ENCODE results near the gene INPP5A.
"Not testable (repeated sequence)": the region's sequence is repeated elsewhere in the genome, so short reads cannot be mapped to it uniquely, and the experiment has no call there.

Gene INPP5A

DNA sequence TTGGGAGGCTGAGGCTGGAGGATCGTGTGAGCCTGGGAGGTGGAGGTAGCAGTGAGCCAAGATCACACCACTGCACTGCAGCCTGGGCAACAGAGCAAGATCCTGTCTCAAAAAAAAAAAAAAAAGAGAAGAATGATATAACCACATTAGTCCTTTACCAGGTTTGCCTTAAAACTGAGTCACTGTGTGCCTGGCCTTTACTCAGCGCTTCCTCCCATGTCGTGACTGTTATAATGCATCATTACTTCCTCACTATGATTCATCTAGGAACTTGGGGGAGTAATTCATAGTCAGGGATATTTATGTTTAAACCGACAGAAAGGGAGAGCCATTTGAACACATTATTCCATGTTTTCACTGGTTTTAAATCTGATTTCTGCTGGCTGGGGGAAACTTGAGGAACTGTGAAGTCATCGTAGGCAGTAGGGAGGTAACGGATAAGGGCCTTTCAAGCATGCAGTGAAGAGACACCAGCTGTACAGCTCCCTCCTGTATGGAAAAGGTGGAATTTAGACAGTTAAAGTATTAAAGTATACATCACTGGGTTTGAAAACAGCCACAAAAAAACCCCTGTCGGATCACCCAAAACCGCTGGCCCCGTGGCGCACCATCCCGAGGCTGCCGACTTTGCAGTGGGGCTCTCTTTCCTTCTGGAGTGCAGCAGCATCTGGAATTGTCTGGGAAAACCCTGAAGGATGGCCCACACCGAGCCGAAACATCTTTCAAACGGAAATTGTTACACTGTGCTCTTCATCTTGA lies 128.5 kb downstream of the INPP5A start:
- no peak for FAIRE-seq

GRCh38 chr10:132666705-132667341 lies 129.2 kb downstream of the INPP5A start:
- FAIRE-seq, result no peak

DNA sequence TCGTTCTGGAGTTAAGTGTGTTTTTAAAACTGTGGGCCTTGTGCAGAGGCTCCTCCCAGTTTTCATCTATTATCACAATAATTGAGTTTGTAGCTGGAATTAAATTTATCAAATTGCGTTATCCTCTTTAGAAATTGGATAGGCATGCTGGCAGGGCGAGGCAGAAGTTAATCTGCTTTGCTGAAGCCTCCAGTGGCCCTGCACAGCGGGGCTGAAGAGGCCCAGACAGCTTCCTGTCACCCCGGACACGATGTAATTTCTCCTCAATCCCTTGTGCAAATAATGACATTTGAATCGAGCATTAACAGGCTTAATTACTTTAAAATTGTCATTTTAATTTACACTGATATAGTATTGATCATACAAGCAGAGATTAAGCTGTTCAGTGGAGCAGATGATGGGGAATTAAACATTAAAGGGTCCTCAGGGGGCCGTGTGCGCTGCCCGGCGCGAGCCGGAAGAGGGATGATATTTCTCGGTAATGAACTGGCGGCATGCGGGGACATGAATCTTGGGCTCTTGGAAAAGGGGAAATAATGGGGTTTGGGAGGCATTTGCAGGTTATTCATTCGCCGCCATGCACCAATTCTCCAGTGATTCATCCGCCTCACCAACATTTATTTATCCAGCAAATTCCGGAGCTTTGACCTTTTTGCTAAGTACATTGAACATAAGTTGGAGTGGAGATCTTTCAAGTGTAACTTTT lies 129.9 kb downstream of the INPP5A start:
- no peak for FAIRE-seq

GRCh38 chr10:132668048-132668394 lies 130.4 kb downstream of the INPP5A start:
- no peak for FAIRE-seq

DNA sequence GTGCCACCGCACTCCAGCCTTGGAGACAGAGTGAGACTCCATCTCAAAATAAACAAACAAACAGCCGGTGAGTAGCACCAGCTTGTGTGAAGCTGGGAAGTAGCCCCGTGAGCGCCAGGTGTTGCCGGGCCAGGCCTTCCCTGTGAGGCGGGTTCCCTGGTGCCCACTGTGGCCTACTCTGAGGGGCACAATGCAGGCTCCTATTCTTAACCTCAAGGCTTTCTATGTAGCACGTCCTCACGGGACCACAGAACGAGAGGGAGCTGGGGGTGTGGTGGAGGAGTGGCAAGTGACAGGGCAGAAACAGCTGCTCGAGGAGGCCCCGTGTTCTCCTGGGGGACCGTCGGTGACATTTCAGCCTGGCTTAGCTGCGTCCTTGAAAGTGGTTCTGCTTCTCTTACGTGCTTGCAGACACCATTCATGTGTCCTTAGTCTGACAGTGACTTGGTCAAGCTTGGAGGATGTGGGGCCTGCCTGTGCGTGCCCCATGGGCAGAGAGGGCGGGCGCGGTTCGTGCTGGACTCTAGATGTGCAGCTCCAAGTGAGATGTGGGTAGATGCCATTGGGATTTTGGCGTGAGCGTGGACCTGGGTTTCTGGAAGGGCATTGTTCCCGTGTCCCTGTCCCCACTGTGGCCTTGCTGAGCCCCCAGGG lies 131.7 kb downstream of the INPP5A start:
- FAIRE-seq, result no peak

- no peak for FAIRE-seq
These were observed 133.1 kb downstream of the INPP5A start for GRCh38 chr10:132670546-132671227.

- FAIRE-seq, result no peak
These were observed 133.9 kb downstream of the INPP5A start for GRCh38 chr10:132671228-132672154.

GRCh38 chr10:132673746-132674145 lies 136.2 kb downstream of the INPP5A start:
- FAIRE-seq, result not testable (repeated sequence)

- no peak for FAIRE-seq
These were observed 136.7 kb downstream of the INPP5A start for GRCh38 chr10:132674311-132674710.

- FAIRE-seq, result no peak
These were observed 137.6 kb downstream of the INPP5A start for GRCh38 chr10:132675031-132675740.

DNA sequence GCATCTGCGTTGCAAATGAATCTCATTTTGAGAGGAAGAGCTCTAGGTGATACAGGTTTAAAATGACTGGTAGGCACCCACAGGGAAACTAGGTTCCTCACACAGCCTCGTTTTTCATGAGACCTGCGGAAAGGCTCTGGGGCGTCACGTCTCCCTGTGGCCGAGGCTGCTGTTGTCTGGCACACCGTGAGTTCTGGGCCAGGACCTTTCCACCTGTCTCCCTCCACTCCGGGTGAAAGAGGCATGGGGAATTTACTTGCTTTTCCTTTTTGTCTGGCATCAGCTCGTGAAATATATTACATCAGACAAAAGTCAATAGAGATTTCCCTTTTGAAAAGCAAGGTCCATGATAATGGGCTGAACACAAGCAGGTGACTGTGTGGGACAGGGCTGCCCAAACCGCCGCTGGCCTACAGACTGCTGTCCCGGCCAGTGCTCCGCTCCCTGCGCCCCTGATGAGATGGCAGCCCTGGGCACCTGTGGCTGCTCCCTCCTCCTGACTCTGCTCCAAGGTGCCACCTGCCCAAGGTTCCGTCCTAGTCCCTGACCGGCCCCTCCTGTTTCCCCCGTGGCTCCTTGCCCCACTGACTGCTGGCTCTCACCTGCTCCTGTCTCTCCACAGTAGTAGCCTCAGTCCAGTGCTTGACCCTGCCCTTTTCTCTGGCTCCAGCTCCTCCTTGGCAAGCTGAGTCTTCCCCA lies 138.8 kb downstream of the INPP5A start:
- no peak for FAIRE-seq

GRCh38 chr10:132677096-132677472 lies 139.5 kb downstream of the INPP5A start:
- no peak for FAIRE-seq

- no peak for FAIRE-seq
These were observed 140.1 kb downstream of the INPP5A start for GRCh38 chr10:132677473-132678227.

GRCh38 chr10:132678436-132679216 lies 141.0 kb downstream of the INPP5A start:
- FAIRE-seq, result no peak

DNA sequence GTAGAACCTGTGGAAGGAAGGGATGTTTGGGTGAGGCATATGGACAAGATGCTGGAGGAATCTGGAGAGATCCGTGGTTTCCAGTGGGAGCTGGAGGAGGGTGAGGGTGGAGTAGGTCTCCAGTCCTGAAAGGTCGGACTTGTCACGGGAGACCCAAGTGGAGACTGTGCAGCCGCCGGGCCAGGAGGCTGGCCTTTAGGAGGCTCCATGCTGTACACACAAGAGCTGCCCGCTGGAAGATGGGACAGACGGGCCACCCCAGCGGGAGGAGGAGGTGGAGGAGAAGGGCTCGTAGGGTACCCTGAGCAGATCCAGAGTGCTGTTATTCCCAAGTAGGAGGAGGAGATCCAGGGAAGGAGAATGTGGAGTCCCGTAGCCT lies 141.6 kb downstream of the INPP5A start:
- no peak for FAIRE-seq

GRCh38 chr10:132679640-132680039 lies 142.1 kb downstream of the INPP5A start:
- no peak for FAIRE-seq

GRCh38 chr10:132680741-132681140 lies 143.2 kb downstream of the INPP5A start:
- not testable (repeated sequence) for FAIRE-seq

DNA sequence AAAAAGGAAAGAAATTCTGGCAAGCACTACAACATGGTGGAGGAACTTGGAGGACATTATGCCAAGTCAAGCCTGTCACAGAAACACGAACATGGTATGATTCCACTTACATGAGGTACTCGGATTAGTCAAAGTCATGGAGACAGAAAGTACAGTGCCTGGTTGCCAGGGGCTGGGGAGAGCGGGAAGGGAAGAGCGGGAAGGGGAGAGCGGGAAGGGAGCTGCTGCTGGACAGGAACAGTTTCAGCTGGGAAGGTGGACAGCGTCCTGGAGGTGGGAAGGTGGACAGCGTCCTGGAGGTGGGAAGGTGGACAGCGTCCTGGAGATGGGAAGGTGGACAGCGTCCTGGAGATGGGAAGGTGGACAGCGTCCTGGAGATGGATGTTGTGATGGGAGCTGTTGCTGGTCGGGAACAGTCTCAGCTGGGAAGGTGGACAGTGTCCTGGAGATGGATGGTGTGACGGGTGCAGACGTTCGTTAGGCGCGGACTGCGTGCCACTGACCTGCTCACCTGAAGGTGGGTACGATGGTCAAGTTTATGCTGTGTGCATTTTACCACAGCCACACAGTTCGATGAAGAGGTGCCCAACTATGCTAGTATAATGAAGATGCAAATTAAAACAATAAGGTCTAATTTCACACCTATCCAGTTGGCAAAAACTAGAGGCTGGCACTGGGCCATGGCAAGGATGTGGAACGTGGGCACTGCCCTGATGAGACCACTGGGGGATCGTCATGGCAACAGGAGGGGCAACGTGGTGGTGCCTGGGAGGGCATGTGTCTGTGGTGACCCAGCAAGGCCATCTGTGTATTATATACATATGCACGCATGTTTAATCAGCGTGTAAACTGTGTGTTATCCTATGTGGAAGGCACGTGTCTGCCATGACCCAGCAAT lies 144.5 kb downstream of the INPP5A start:
- no peak for FAIRE-seq
